ENCODE data around the gene ENOX1.

GRCh38 chr13:43688227-43688907 is 98.4 kb downstream of the ENOX1 start:
- TF ChIP-seq POLR2AphosphoS5 (IDR thresholded peaks at IDR 0.05; ENCODE audit: low read depth, low read length) (no peak), REST (IDR thresholded peaks at IDR 0.05; ENCODE audit: insufficient read depth in 1 of 2, low read depth in 2 of 2, low read length in 2 of 2) (no peak), TAF1 (IDR thresholded peaks at IDR 0.05; ENCODE audit: borderline replicate concordance, insufficient read depth, low read length) (no peak), FOXP2 (optimal IDR thresholded peaks at IDR 0.05; ENCODE audit: borderline replicate concordance, extremely low read depth, extremely low read length, insufficient read depth) (no peak)

All from PFSK-1 (cell line).